Measurements from ENCODE around the gene ALDH4A1.
A peak's percentile ranks its signal among the peaks of the same experiment; 100 is the strongest.
"Not testable (repeated sequence)": the region's sequence is repeated elsewhere in the genome, so short reads cannot be mapped to it uniquely, and the experiment has no call there.

The ALDH4A1 gene

GRCh38 chr1:18879215-18879790 lies 23.1 kb downstream of the ALDH4A1 start:
- no peak for DNase-seq

GRCh38 chr1:18878538-18879214 lies 23.7 kb downstream of the ALDH4A1 start:
- no peak for DNase-seq

GRCh38 chr1:18877282-18877681 lies 25.1 kb downstream of the ALDH4A1 start:
- DNase-seq, result no peak

- no peak for DNase-seq
These were observed 26.1 kb downstream of the ALDH4A1 start for GRCh38 chr1:18876210-18876609.

DNA sequence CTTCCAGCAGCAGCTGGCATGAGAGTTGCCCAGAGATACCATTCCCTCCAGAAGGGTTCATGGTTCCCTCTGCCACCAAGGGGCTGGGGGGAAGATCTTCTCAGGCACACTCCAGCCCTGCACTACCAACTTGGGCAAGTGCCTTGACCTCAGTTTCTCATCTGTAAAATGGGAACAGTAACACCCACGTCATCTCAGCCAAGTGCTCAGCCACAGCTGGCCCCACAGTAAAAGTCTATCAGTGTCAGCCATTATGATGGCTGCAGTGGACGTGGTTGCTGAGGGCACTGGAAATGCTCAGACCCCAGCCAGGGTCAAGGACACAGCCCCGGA lies 26.6 kb downstream of the ALDH4A1 start:
- DNase-seq, result no peak

DNA sequence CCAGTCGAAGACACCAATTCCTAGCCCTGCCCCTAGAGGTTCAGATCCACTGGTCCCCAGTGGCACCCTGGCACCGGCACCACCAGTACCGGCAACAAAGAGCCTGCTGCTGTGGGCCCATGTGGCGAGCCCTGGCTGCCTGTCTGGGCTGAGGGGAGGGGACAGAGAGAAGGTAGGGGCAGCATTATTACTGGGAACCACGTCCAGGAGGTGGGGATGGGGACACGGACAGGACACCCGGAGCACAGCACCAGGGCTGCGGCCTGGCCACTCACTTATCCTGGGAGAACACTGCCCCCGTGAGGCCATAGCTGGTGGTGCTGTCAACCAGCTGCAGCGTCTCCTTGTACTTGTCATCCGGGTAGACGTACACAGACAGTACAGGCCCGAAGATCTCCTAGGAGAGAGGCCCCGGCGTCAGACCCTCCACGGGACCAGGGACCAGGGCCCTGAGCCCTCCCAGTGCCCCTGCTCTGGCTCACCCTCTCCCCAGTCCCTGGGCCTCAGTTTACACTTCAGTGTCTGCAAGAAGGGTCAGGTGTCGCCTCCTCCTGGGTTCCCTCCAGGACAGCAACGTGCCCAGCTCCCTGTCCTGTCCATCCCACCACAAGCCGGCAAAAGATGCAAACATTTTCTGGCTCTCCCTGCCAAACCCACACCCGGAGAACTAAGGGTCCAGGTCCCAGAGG lies 27.1 kb downstream of the ALDH4A1 start:
- DNase-seq, result peak in 52 of 56 donors; percentile 9 to 86 (median 56)

DNA sequence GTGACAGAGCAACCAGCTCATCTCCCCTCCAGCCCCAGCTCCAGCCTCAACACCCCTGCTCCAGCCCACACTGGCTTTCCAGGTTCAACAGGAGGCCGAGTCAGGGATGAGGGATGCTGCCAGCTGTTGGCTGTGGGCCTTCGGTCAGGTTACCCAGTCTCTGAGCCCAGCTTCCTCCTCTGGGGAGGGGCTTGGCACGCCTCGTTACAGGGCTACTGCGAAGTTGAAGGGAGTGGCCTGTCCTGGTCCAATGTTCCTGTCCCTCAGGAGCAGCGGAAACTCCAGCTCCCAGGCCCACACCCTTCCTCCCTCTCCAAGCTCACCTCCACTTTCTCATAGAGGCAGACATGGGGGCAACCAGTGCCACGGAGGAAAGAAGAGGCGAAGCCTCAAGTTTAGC lies 27.8 kb downstream of the ALDH4A1 start:
- no peak for DNase-seq

GRCh38 chr1:18874036-18874435 lies 28.3 kb downstream of the ALDH4A1 start:
- no peak for DNase-seq

DNA sequence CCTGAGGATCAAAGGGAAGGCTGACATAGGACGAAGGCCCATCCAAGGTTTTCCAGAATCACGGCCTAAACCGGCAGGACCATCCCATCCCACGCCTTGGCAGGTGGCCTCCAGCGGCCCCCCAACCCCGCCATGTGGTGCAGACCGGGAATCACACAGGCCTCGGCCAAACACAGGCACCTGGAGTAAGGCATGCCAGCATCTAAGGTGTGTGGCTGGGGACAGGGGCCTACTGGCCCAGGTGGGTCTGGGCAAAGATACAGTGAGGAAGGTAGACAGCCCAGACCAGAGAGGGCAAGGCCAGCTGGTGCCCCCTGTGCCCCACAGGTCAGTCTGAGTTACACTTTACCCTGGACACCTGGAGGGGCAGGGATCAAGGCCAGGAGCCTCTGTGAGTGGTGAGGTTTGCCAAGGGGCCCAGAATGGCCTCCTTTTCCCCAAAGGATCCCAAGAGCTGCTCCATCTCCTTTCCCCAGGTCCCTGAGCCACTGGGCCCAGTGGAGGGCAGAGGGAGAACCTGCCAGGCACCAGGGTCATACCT lies 30.2 kb downstream of the ALDH4A1 start:
- DNase-seq, result no peak

DNA sequence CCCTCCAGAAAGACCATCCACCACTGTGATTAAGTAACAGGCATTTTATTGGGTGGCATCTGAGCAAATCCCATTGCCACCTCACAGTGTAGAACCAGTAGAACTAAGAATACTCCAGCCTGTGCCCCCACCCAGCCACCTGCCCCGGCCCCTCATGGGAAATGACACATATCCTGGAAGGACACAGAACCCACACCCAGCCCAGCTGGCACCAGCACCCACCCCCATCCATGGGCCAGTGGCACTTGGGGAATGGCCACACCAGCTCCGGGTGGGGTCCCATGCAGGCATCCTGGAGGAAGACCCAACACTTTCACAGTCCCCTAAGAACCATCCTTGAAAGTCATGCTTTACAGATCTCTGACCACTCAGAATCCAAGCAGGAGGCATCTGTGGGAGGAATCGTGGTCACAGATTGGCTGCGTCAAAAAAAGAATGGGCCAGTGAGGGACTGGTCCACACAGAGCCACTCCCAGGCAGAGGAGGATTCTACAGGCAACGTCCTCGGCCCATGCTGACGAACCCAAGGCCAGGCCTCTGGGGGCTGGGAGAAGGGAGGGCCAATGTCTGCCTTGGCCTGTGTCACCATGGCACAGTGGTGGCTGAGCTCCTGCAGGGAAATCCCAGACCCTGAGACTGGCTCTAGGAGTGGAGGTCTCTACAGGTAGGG lies 30.8 kb downstream of the ALDH4A1 start:
- no peak for DNase-seq

DNA sequence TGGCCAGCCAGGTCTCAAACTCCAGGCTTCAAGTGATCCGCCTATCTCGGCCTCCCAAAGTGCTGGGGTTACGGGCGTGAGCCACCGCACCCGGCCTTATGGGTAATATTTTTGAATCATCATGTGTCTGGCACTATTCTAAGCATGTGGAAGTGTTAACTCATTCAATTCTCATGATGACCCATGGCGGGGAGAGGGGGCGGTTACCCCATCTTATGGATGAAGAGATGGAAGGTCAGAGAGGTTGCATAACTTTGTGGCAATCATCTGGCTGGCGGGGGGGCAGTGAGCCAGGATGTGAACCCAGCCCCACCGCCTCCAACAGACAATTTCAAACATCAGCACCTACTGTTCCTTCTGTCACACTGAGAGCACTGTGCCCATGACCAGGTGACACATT lies 31.4 kb downstream of the ALDH4A1 start:
- no peak for DNase-seq

- not testable (repeated sequence) for DNase-seq
These were observed 31.8 kb downstream of the ALDH4A1 start for GRCh38 chr1:18870595-18870865.

DNA sequence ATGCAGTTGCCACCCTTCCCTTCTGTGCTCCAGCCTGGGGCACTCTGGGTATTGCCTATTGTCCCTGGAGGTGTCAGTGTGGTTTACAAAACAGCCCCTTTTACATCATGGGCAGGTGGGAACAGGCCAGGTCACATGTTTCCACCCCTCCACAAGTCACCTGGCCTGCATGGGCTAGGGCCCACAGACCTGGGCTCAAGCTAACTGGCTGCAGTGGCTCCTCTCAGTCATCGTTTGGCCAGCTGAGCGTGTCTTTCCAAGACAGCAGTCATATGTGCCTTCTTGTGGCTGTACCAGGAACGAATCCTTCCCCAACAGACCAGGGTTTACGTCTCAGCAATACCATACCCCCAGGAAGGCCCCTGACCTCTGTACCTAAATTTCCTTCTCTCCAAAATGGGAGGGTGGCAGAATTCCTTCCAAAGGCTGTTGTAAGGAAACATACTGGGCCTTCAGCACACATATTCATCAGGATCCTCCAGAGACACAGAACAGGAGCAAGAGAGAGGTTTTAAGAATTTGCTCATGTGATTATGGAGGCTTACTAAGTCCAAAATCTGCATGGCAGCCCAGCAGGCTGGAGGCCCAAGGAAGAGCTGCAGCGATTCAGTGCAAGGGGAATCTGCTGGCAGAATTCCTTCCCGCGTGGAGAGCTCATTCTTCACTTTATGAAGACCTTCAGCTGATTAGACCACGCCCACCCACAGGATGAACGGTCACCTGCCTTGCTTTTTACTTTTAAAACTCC lies 32.3 kb downstream of the ALDH4A1 start:
- no peak for DNase-seq

DNA sequence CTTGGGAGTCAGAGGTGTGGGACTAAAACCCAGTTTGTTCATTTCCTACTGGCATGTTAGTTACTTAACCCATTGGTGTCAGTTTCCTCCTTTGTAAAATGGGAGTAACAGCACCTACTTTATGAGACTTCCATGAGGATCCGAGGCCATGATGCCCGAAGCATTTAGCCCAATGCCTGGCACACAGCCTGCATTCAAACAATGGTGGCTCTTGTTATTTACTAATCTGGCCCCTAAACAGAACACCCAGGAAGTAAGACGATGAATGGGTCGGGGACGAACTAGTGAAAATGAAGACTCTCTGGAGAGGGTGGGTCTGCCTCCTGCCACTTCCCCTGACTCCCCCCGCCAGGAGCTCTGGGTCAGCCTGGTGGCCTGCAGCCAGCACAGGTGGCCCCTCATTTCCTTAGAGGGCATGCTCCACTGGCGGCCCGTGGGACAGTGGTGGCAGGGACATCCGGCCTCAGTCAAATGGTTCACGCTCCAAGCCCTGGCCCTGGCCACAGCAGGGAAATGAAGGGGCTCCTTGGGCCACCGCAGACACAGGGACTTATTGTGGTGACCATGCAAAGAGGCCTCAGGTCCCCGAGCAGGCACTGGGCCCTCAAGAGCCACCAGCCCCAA lies 33.4 kb downstream of the ALDH4A1 start:
- DNase-seq, result peak in 8 of 56 donors; percentile 3 to 31 (median 12)

GRCh38 chr1:18868354-18868753 lies 34.0 kb downstream of the ALDH4A1 start:
- no peak for DNase-seq

DNA sequence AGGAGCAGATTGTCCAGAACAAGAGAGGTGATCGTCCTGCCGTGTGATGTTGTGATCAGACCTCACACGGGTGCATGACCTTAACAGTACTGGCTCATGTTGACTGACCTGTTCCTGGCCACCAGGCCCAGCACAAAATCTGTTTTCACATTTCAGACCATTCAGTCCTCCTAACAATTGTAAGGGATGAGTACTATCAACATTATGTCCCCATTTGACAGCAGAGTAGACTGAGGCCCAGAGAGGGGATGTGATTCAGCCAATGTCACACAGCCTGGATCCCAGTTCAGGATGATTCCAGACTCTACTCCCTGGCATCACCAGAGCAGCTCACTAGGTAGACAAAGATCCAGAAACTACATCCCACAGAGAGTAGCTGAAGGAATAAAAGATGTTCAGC lies 35.5 kb downstream of the ALDH4A1 start:
- no peak for DNase-seq

- DNase-seq, result no peak
These were observed 36.0 kb downstream of the ALDH4A1 start for GRCh38 chr1:18866314-18866713.

DNA sequence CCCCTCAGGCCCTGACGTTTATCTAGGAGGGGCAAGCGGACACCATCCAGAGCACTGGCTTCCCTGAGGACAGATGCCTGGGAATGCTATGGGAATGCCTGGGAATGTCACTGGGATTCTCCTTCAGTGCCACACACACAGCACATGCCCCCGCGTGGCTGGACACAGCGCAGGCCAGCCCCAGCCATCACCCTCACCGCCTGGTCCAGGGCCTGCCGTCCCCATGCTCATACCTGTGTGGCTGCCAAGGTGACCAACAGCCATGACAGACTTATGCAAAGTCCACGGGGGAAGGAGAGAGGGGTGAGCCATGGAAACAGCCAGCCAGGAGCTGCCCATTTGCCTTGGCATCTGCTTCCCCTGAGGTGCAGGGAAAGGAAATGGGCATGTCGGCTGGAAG lies 37.2 kb downstream of the ALDH4A1 start:
- DNase-seq, result no peak

DNA sequence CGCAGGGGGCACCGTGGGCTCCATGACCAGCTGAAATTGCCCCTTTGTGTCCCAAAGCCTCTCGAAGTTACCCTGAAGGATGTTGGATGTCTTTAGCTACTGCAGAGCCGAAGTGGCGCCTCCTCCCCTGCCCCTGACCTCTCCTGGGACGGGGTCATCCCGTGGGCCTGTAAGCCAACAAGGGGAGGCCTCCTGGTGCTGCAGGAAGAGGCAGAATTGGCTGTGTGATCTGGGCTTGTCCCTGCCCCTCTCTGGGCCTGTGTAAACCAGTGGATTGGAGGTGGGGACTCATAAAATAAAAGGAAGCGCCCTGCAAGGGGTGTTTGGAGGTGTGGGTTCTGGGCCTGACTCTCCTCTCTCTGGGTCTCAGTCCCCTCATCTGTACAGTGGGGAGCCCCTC lies 40.8 kb downstream of the ALDH4A1 start:
- no peak for DNase-seq

DNA sequence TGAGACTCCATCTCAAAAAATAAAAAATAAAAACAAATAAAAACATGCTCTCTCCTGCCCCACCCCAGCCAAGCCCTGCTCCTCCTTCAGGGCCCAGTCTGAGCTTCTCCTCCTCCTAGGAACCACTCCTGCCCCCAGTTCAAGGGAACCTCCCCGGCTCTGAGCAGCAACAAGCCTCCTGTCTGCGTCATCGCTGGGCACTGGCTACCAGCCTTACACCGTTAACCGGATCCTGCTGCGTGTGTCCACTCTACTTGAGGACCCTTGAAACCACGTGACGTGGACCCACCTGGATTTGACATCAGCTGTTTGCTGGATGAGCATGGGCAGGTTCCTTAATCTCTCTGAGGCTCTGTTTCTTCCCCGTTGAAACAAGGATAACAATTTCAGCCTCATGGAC lies 41.3 kb downstream of the ALDH4A1 start:
- DNase-seq, result no peak

GRCh38 chr1:18859560-18859959 lies 42.8 kb downstream of the ALDH4A1 start, which contains the start of gene TAS1R2:
TAS1R2 (minus strand) TSS chr1:18859660; CDS start chr1:18859660, 0 bp downstream.
- DNase-seq, result no peak

Data from nucleus accumbens (tissue), 56 donors.